GM12874 (cell line): ENCODE measurements around the gene RAB7A.

Source experiments
- TF ChIP-seq, protein P1 (sequence below): IDR thresholded peaks from 2 replicates; pipeline ENCODE4 v1.5.1; 2011; ENCODE audit warnings: low read depth, mild to moderate bottlenecking, control low read depth, low read length, moderate library complexity; ENCODE audit not compliant: insufficient read depth

Gene RAB7A

DNA sequence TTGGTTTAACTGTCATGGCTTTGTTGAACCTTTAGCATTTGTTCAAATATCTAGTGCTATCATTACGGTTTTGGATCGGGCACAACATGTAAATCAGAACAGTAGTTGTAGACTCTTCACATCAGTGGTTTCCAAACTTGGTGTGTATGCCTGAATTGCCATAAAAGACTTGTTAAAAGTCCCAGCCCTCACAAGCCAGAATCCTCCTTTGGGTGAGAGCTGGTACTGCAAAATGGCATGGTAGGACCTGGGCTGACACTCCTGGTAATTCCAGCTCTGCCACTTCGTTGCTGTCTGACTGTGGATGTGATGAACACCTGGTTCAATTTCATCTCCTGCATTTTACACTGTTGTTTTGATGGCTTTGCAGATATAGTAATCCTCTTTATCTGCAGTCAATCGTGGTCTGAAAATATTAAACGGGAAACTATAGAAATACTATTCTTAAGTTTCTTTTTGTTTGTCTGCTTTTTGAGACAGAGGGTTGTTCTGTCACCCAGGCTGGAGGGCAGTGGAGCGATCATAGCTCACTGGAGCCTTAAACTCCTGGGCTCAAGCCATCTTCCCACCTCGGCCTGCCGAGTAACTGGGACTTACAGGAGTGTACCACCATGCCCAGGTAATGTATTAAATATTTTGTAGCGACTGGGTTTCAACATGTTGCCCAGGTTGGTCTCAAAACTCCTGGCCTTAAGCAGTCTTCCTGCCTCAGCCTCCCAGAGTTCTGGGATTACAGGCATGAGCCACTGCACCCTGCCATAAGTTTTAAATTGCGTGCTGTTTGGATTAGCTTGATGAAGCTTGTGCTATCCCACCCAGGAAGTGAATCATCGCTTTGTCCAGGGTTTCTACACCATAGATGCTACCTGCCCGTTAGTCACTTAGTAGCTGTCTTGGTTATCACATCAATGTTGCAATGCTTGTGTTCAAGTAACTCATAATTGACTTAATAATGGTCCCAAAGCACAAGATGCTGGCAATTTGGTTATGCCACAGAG lies 61.6 kb downstream of the RAB7A start:
- TF ChIP-seq, protein P1, sequence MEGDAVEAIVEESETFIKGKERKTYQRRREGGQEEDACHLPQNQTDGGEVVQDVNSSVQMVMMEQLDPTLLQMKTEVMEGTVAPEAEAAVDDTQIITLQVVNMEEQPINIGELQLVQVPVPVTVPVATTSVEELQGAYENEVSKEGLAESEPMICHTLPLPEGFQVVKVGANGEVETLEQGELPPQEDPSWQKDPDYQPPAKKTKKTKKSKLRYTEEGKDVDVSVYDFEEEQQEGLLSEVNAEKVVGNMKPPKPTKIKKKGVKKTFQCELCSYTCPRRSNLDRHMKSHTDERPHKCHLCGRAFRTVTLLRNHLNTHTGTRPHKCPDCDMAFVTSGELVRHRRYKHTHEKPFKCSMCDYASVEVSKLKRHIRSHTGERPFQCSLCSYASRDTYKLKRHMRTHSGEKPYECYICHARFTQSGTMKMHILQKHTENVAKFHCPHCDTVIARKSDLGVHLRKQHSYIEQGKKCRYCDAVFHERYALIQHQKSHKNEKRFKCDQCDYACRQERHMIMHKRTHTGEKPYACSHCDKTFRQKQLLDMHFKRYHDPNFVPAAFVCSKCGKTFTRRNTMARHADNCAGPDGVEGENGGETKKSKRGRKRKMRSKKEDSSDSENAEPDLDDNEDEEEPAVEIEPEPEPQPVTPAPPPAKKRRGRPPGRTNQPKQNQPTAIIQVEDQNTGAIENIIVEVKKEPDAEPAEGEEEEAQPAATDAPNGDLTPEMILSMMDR, result peak; percentile 50; the same call in 1 of the 2 replicates

DNA sequence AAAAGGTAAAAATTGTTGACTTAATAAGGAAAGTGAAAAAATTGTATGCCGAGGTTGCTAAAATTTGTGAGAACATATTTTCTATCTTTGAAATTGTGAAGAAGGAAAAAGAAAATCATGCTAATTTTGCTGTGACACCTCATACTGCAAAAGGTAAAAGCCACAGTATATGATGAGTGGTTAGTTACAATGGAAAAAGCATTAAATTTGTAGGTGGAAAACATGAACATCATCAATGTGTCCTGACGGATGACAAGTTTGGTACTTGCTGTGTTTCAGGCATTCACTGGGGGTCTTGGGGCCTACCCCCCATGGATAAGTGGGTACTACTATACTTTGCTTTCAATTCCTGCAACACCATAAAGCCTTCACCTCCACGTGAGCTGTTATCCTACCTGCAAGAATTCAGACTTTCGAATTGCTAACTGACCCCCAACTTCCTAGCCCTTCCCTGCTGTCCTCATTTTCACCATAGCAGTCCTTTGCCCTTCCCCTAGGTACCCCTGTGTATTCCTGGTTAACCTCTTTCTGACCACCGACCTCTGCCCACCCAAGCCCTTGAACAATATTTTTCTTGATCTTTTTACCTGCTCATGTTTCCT lies 62.4 kb downstream of the RAB7A start:
- TF ChIP-seq, protein P1, result no peak

DNA sequence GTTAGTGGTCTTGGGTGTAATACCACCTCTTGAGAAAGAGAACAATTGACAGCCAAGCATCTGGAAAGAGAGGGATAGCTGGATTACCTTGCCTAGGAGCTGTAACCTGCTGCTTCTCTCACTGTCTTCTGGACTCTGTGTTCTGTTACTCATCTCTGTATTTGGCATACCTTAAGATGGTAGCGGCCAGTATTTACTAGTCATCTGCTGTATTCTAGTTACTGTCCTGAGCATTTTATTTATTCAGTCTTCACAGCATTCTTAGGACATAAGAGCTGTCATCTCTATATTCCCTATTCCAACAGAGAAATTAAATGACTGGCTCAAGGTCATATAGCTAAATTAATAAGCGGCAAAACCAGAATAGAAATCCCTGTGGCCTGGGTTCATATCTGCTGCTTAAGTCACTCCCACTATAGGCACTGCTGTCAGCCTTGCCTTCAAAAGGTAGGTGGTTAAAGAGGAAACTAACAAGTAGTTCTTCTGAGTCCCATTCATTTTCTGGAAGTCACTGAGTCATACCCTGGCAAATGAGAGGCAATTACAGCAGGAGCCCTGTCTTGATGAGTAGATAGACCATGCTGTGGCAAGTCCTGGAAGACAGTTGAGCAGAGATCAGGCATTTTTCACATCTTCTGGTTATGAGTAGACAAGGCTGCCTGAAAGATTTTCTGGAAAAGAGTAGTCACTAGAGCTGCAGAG lies 68.2 kb downstream of the RAB7A start:
- TF ChIP-seq, protein P1, result no peak

DNA sequence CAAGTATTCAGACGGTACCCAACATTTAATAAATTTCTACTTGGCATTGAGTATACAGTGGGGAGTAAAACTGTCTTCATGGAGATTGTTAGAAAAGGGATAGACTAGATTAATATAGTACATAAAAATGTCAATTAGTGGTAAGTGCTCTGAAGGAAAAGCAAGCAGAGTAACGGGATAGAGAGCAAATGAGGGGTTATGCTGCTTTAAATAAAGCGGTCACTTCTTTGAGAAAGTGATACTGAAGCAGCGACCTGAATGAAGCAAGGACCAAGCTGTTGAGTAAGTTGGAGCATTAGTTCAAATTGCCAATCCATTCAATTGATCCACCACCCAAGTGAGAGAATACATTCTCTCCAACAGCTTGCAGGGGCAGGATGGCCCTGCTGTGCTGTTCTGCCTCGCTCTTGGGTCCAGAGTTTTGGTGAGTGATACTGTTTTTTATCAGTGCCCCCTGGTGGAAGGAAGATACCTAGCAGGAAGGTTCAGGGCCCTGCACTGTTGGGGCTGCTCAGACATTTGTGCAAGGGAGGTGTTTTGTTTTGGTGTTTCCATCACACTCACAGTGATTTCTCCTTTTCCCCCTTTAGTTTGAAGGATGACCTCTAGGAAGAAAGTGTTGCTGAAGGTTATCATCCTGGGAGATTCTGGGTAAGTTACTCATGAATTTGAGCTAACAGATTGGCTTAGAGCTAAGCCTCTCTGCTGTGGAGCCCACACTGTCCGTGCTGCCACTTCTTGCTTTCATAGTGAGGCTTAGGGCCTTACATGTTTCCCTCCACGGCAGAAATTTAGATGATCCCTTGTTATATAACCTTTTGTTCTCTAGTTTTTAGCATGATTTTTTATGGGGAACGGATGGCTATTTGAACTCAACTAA lies 69.0 kb downstream of the RAB7A start:
- TF ChIP-seq, protein P1, result peak; percentile 73

DNA sequence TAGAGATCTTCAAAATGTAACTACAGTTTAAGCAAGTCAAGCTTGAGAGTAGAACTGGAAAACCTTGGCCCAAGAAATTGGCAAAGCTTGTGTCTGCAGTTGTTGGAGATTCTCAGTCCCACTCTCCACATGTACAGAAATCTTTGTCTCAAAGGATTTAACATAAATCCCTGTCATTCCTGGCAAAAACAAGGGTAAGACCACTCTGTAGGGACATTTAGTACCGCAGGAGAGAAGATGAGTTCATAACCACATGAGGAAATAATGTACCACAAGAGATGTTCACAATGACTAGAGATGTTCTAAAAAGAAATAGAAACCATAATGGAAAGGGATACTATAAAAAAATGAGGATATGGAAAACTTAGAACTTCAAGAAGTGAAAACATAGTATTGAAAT lies 73.7 kb downstream of the RAB7A start:
- TF ChIP-seq, protein P1, result no peak

DNA sequence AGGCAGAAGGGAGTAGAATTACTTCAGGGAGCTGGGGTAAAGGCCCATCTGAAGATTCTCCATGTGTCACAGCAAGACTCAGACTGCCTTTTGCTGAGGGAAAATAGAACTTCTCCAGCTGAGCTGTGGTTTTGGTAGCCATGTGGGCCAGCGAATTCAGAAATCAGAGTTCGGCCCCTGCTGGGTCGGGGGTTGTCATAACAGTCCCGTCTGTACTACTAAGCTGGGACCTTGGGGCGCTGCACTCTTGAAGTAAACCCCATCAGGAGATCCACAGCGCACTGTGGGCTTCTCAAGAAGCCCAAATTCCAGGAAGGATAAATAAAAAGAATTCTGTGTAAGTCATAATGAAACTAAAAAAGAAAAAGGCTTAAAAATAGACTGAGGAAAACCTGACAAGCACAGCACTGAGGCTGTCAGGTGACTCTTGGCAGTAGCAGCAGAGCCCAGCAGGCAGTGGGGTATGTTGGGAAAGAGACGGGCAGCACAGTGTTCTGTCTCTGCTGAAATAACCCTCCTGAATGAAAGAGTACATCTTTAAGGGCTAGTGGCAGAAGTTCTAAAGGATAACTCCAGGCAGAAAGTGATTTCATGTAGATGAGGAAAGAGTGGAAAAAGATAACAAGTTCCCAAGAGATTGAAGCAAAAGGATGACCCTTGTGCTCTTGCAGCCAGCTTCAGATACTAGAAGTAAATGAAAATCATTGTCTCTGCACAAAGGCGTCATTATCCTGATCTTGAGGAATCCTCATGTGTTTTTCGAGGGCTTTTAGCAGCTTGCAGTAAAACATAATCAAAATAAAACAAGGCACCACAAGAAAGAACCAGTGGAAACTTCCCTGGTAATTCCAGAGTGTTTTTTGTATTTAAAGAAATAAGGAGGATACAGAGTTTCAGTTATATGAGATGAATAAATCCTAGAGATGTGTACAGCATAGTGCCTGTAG lies 74.5 kb downstream of the RAB7A start:
- TF ChIP-seq, protein P1, result no peak
